ENCODE measurements around the gene CABP1.

Gene CABP1

GRCh38 chr12:120698665-120699064, 58.2 kb downstream of the CABP1 start:
- no peak for DNase-seq

- DNase-seq, result no peak
Measured at GRCh38 chr12:120699553-120699952, 59.1 kb downstream of the CABP1 start.

- no peak for DNase-seq
Measured at GRCh38 chr12:120700886-120701285, 60.5 kb downstream of the CABP1 start.

- no peak for DNase-seq
Measured at GRCh38 chr12:120702637-120703036, 62.2 kb downstream of the CABP1 start.

GRCh38 chr12:120703311-120703942, 63.0 kb downstream of the CABP1 start:
- no peak for DNase-seq

GRCh38 chr12:120705618-120706017, 65.2 kb downstream of the CABP1 start:
- DNase-seq, result no peak

GRCh38 chr12:120706029-120706428, 65.6 kb downstream of the CABP1 start:
- no peak for DNase-seq

- no peak for DNase-seq
Measured at GRCh38 chr12:120708651-120709050, 68.2 kb downstream of the CABP1 start.

- peak; percentile 80 for DNase-seq
Measured at GRCh38 chr12:120710031-120710804, 69.8 kb downstream of the CABP1 start, which contains the start of gene UNC119B. UNC119B (plus strand) TSS chr12:120710458; CDS start chr12:120710475, 17 bp downstream.

- peak; percentile 52 for DNase-seq
Measured at GRCh38 chr12:120710805-120711296, 70.4 kb downstream of the CABP1 start.

- DNase-seq, result no peak
Measured at GRCh38 chr12:120711411-120711810, 71.0 kb downstream of the CABP1 start.

- DNase-seq, result no peak
Measured at GRCh38 chr12:120712610-120713009, 72.2 kb downstream of the CABP1 start.

GRCh38 chr12:120713861-120714482, 73.5 kb downstream of the CABP1 start:
- peak; percentile 91 for DNase-seq

All from activated CD4-positive, alpha-beta T cell treated with anti-CD3 and anti-CD28 coated beads, Interleukin-2, Interleukin-6, amounts not matched to agents 100 ng/mL and 50 ng/mL, durations not matched to agents 16 hours and 8 hours (primary cell).